Spleen (tissue), 7 donors: ENCODE measurements around the gene GYPE.
"Not testable (repeated sequence)": the region's sequence is repeated elsewhere in the genome, so short reads cannot be mapped to it uniquely, and the experiment has no call there.

Source experiments
- POLR2A ChIP-seq, 3 donors: fragments of 450-650 bp; IDR thresholded peaks; one replicate each; pipeline ENCODE4 v1.5.1; 2017; ENCODE audit warnings: antibody characterized with exemption in 3 of 3, mild to moderate bottlenecking in 1 of 3
- POLR2AphosphoS5 ChIP-seq, 3 donors: sonication (generic); formaldehyde crosslinking; IDR thresholded peaks; one replicate each; pipeline ENCODE4 v1.5.1; 2017; ENCODE audit warnings: antibody characterized with exemption in 3 of 3
- TF ChIP-seq, protein P1 (sequence below), 11 experiments: fragments of 200-600 bp in 7 of 11; fragments of 450-650 bp in 4 of 11; sonication (generic) in 4 of 11; IDR thresholded peaks in 8 of 11; conservative IDR thresholded peaks in 3 of 11; 1 replicate in 7 of 11; 2 replicates in 4 of 11; pipeline versions ENCODE4 v1.4.0 to v1.8.0; 2016 to 2021; ENCODE audit warnings: antibody characterized with exemption in 11 of 11, inconsistent platforms in 4 of 11, mild to moderate bottlenecking in 1 of 11
- donor health status: DM: no; HTN: no; CAD: no; lungs with moderate emphysema.
- donor health status: DM: no; HTN: no; CAD: no.
- donor health status: DM: no; HTN: no; CAD: no.

GRCh38 chr4:143833676-143834075 is 71.7 kb downstream of the GYPE start:
- TF ChIP-seq, protein P1, sequence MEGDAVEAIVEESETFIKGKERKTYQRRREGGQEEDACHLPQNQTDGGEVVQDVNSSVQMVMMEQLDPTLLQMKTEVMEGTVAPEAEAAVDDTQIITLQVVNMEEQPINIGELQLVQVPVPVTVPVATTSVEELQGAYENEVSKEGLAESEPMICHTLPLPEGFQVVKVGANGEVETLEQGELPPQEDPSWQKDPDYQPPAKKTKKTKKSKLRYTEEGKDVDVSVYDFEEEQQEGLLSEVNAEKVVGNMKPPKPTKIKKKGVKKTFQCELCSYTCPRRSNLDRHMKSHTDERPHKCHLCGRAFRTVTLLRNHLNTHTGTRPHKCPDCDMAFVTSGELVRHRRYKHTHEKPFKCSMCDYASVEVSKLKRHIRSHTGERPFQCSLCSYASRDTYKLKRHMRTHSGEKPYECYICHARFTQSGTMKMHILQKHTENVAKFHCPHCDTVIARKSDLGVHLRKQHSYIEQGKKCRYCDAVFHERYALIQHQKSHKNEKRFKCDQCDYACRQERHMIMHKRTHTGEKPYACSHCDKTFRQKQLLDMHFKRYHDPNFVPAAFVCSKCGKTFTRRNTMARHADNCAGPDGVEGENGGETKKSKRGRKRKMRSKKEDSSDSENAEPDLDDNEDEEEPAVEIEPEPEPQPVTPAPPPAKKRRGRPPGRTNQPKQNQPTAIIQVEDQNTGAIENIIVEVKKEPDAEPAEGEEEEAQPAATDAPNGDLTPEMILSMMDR (IDR thresholded peaks at IDR 0.05 in 8 of 11, conservative IDR thresholded peaks at IDR 0.05 in 3 of 11), result not testable (repeated sequence)
- TF ChIP-seq POLR2A, POLR2AphosphoS5 (IDR thresholded peaks at IDR 0.05): not testable (repeated sequence)
